HG02642 (cell line): Measurements from ENCODE around the gene CD300E.

ENCODE experiments used
- ATAC-seq: cut with Tn5 transposase; IDR thresholded peaks from one replicate; pipeline ENCODE4 v1.9.1; 2021; ENCODE audit warnings: mild to moderate bottlenecking; ENCODE audit not compliant: unreplicated experiment, poor library complexity

CD300E gene

DNA sequence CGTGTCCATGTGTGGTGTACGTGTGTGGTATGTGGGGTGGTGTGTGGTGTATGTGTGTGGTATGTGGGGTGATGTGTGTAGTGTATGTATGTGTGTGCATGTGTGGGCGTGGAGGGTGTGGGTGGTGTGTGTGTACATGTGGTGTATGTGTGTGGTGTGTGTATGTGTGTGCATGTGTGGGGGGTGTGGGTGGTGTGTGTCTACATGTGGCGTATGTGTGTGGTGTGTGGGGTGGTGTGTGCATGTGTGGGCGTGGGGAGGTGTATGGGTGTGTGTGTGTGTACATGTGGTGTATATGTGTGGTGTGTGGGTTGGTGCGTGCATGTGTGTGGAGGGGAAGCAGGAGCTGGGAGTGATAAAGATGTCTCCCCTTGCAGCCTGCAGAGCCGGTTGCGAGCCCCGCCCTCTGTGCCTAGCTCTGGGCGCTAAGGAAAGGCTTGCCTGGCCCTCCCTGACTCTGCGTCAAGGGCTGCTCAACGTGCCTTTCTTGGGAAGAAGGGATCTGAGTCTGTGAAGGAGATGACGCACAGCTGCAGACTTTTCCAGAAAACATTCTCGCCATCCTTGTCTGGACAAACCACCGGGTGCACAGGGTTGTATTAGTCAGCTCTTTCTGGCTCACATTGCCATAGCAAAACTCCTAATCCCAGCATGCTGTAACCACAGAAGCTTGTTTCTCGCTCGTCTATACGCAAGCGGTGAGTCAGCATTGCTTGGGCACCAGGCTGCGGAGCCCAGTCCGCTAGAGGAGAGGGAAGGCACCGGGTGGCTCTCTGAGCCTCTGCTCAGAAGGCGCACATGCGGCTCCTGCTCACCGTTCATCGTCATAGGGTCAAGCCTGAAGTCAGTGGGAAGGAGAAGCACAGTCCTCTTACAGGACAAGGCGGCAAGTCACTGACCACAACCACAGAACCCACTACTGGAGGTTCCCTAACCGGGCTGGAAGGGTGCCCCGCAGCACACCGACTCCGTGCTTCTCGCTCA, 54.2 kb downstream of the CD300E start:
- no peak for ATAC-seq

DNA sequence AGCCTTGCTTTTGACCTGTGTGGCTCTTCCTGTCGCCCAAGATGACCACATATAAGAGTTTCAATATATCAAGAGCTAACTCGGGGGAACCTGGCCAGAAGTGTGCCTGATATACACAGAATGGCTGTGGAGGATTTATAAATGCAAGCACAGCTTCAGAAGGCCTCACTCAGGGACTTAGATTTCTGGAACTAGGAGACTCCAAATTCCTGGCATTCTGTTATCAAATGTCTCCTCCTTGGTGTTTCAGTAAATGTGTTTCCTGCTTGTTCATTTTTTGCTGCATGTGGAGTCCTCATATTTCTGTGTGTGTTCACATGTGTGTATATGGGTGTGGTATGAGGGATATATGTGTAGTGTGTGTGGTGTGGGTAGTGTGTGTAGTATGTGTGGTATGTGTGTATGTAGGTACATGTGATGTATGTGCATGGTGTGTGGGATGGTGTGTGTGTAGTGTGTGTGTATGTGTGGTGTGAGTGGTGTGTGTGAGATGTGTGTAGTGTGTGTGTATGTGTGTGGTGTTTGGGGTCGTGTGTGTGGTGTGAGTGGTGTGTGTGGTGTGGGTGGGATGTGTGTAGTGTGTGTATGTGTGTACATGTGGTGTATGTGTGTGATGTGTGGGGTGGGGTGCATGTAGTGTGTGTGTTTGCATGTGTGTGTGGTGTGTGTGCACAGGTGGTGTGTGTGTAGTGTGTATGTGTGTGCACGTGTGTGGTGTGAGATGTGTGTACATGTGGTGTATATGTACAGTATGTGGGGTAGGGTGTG, 55.2 kb downstream of the CD300E start:
- no peak for ATAC-seq

DNA sequence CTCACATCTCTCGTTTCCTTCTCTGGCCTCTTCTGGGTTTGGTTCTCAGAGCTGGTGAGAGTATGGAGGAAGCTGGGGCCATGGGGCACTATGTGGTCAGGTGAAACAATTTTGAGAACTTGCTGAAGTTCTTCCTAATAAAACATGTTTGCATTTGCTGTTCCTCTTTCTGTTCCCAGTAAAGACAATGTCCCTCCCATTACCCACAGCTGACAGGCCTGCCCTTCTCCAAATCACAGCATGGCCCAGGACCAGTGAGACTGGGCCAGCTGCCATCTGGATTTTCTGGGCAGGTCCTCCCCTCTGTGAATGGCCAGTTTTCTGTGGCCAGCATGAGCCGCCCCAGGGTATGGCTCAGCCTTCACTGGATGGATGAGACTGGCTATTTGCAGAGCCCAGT, 56.1 kb downstream of the CD300E start, which contains the start of gene CD300H:
CD300H (minus strand) TSS at position 113 of the 400 bp plus-strand sequence.
- no peak for ATAC-seq

DNA sequence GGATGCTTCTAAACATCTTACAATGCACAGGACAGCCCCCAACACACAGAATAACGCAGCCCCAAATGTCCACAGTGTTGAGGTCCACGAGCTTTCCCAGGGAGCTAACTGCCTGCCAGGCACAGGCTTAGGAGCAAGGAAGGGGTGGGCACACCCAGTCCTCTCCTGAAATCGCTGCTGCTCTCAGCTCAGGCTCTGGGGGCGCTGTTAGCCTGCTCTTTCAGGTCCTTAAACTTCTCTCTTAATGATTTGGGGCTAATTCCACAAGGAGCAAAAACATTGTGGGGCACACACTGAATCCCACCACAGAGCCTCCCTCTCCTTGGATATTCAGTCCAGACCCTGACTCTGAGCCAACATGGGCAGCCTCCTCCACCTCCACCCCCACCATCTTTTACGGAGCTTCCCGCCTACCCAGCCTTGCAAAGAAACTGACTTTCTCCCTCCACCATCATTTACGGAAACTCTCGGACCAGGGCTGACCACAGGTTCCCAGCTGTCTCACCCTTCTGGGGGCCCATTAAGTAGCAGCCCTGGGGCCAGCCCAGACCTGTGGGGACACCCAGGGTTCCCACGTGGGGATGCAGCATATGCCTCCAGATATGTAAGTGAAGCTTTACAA, 57.3 kb downstream of the CD300E start:
- ATAC-seq = no peak

DNA sequence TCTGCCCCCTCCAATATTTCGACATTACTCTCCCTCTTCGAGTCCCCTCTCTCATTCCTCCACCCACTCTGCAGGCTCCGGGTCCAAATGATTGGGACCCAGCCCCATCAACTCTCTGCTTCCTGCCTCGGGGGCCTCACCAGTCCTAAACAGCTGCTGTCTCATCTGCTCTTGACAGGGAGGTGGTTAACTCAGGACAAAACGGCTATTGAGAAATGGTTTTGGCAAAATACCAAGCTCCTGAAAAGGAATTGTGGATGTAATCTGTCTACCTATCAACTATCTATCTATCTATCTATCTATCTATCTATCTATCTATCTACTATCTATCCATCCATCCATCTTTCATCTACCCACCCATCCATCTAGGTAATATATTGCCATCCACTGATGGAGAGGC, 58.4 kb downstream of the CD300E start:
- no peak for ATAC-seq

DNA sequence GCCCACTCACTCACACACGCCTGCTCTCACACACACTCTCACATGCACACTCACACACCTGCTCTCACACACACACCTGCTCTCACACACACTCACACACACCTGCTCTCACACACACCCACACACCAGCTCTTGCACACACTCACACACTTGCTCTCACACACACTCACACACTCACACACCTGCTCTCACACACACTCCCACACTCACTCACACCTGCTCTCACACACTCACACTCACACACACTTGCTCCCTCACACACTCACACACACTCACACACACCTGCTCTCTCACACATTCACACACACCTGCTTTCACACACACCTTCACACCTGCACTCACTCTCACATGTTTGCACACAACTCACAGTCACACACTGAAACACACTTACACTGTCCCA, 60.2 kb downstream of the CD300E start:
- no peak for ATAC-seq

DNA sequence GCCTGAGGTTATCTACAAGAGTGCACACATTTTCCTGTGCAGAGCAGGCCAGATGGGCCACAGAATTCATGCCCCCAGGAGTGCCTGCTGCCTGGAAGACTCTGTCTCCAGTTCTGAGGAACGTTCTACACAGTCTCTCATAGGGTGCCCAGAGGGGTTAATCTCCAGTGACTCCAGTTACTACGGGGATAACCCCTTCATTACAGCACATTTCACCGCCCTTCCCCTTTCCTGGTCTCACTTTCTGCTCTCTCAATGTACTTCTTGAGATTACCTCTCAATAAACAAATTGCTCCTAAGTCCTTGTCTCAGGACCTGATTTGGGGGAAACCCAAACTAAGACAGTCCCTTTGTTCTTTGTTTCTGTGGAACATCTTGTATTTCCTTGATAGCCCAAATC, 62.0 kb downstream of the CD300E start:
- ATAC-seq = no peak
